K562 (cell line): ENCODE measurements around the gene MARCHF3. TPM values are rescaled to one million over a fixed set of nuclear protein-coding genes. Genes with fewer than 3 reads are reported as not detected.

Source experiments
- ATAC-seq: fragments of 200-7000 bp; cut with Tn5 transposase; 3 replicates; pipeline ENCODE4 v1.9.1; 2020; ENCODE audit warnings: moderate library complexity
- BruUV-seq: library from RNA; stranded (reverse); fragments of 400-500 nt; replicated peaks from 2 replicates; lab custom pipeline; 2021; lab: Mats Ljungman, UMichigan
- CTCF ChIA-PET: fragments of 300-600 bp; formaldehyde crosslinking; extraction: SDS; loops from one replicate; lab custom pipeline; 2021; ENCODE audit warnings: low intra/inter-chr PET ratio; lab: Yijun Ruan, JAX
- POLR2A ChIA-PET: fragments of 300-600, 350-650 bp; sonication (Branson Sonifier 250); formaldehyde crosslinking; extraction: SDS; loops from one replicate; lab custom pipeline; 2021; ENCODE audit warnings: antibody characterized with exemption, inconsistent platforms; lab: Yijun Ruan, JAX
- DNase-seq, 4 experiments: peaks; one replicate each; pipeline versions ENCODE4 v3.0.0 to v3.0.0-alpha.2; 2011 to 2018; ENCODE audit warnings: low spot score in 3 of 4, mixed read lengths in 3 of 4; ENCODE audit errors: extremely low read depth in 1 of 4
- FAIRE-seq: peaks from 2 replicates; lab custom pipeline; 2011; peaks lifted over from hg19 to GRCh38; lab: Jason Lieb, UNC
- H2AFZ ChIP-seq: 2 replicates; pipeline ENCODE4 v1.6.0; 2011; ENCODE audit warnings: low read depth, low read length, control low read depth, inconsistent platforms
- H3K27ac ChIP-seq: fragments of 200-600 bp; 3 replicates; pipeline ENCODE4 v1.8.0; 2011; ENCODE audit warnings: low read depth, mild to moderate bottlenecking, control low read depth, inconsistent platforms, low read length, moderate library complexity, mixed read lengths; ENCODE audit errors: extremely low read depth
- H3K27me3 ChIP-seq, 2 experiments: fragments of 300-600 bp in 1 of 2; 2 replicates in 1 of 2; 3 replicates in 1 of 2; pipeline versions ENCODE4 v1.6.0 to v1.8.0; 2011; ENCODE audit warnings: inconsistent platforms in 2 of 2, low read length in 2 of 2, mild to moderate bottlenecking in 1 of 2, mixed read lengths in 1 of 2, moderate library complexity in 1 of 2; ENCODE audit not compliant: control insufficient read depth in 2 of 2, insufficient read depth in 2 of 2
- H3K36me3 ChIP-seq: fragments of 300-600 bp; 3 replicates; pipeline ENCODE4 v1.8.0; 2011; ENCODE audit warnings: mild to moderate bottlenecking, low read length, inconsistent platforms; ENCODE audit not compliant: control insufficient read depth, insufficient read depth
- H3K4me1 ChIP-seq, 2 experiments: fragments of 200-600 bp in 1 of 2; replicated peaks in 1 of 2; 2 replicates in 1 of 2; 3 replicates in 1 of 2; pipeline versions ENCODE4 v1.5.1 to v1.8.0; 2011; ENCODE audit warnings: inconsistent platforms in 2 of 2, low read length in 2 of 2, mild to moderate bottlenecking in 1 of 2, mixed read lengths in 1 of 2, moderate library complexity in 1 of 2; ENCODE audit not compliant: control insufficient read depth in 2 of 2, insufficient read depth in 2 of 2
- H3K4me2 ChIP-seq: 2 replicates; pipeline ENCODE4 v1.6.1; 2011; ENCODE audit warnings: low read length, control low read depth, inconsistent platforms, mixed read lengths; ENCODE audit not compliant: insufficient read depth
- H3K4me3 ChIP-seq: fragments of 200-600 bp; sonication (generic), shearing (Covaris generic); 2 replicates; pipeline ENCODE4 v1.5.1; 2016; ENCODE audit warnings: control low read depth, inconsistent platforms
- H3K79me2 ChIP-seq: fragments of 200-600 bp; 3 replicates; pipeline ENCODE4 v1.8.0; 2011; ENCODE audit warnings: low read length, inconsistent platforms; ENCODE audit not compliant: control insufficient read depth, insufficient read depth
- H3K9ac ChIP-seq, 2 experiments: 2 replicates each; pipeline versions ENCODE4 v1.6.0 to v1.6.1; 2011; ENCODE audit warnings: low read depth in 2 of 2, low read length in 2 of 2, control low read depth in 1 of 2, inconsistent platforms in 1 of 2, mild to moderate bottlenecking in 1 of 2, mixed read lengths in 1 of 2; ENCODE audit not compliant: insufficient read depth in 1 of 2
- H3K9me1 ChIP-seq: one replicate; pipeline ENCODE4 v1.6.0; 2011; ENCODE audit warnings: inconsistent platforms, mild to moderate bottlenecking, low read length, moderate library complexity; ENCODE audit not compliant: control insufficient read depth, insufficient read depth
- H3K9me3 ChIP-seq: replicated peaks from 2 replicates; pipeline ENCODE4 v1.5.1; 2011; ENCODE audit warnings: low read depth, low read length, inconsistent platforms; ENCODE audit not compliant: control insufficient read depth, insufficient read depth
- H4K20me1 ChIP-seq: replicated peaks from 2 replicates; pipeline ENCODE4 v1.6.1; 2011; ENCODE audit warnings: low read length, inconsistent platforms, mixed read lengths; ENCODE audit not compliant: control insufficient read depth, insufficient read depth
- ATF7 ChIP-seq: fragments of 450-650 bp; IDR thresholded peaks from 2 replicates; pipeline ENCODE4 v1.7.1; 2014; ENCODE audit warnings: mild to moderate bottlenecking, moderate library complexity
- CREB1 ChIP-seq, 2 experiments: sonication (generic) in 1 of 2; formaldehyde crosslinking in 1 of 2; IDR thresholded peaks; 2 replicates each; pipeline versions ENCODE4 v1.6.1 to v1.8.0; 2012 to 2022; ENCODE audit warnings: inconsistent platforms in 1 of 2, mild to moderate bottlenecking in 1 of 2, missing genetic modification reagents in 1 of 2, moderate library complexity in 1 of 2
- CREM ChIP-seq: IDR thresholded peaks from 2 replicates; pipeline ENCODE4 v1.6.1; 2014; ENCODE audit warnings: antibody characterized with exemption, low read depth
- ERF ChIP-seq: fragments of 450-650 bp; formaldehyde crosslinking; IDR thresholded peaks from 2 replicates; pipeline ENCODE4 v1.4.0; 2020; ENCODE audit warnings: mild to moderate bottlenecking, mixed read lengths
- MEF2A ChIP-seq: IDR thresholded peaks from 2 replicates; pipeline ENCODE4 v1.6.1; 2011; ENCODE audit warnings: low read depth, mild to moderate bottlenecking, low read length, moderate library complexity; ENCODE audit not compliant: control insufficient read depth
- MTA1 ChIP-seq: fragments of 450-650 bp; IDR thresholded peaks from 2 replicates; pipeline ENCODE4 v1.6.1; 2017; ENCODE audit warnings: borderline replicate concordance
- MYNN ChIP-seq, 2 experiments: sonication (generic); formaldehyde crosslinking in 1 of 2; IDR thresholded peaks; 2 replicates each; pipeline versions ENCODE4 v1.5.0 to v1.6.1; 2016 to 2020; ENCODE audit warnings: antibody characterized with exemption in 1 of 2, missing genetic modification reagents in 1 of 2
- NFRKB ChIP-seq: fragments of 450-650 bp; IDR thresholded peaks from 2 replicates; pipeline ENCODE4 v1.6.1; 2016; ENCODE audit warnings: low read depth
- POLR2A ChIP-seq: fragments of 450-650 bp; conservative IDR thresholded peaks from 2 replicates; pipeline ENCODE4 v1.6.1; 2016
- POLR2B ChIP-seq: fragments of 450-650 bp; IDR thresholded peaks from 2 replicates; pipeline ENCODE4 v1.6.1; 2018; ENCODE audit warnings: low read depth; ENCODE audit not compliant: partially characterized antibody
- POLR2H ChIP-seq: IDR thresholded peaks from 2 replicates; pipeline ENCODE4 v1.6.1; 2016; ENCODE audit warnings: missing genetic modification characterization, low read depth, mild to moderate bottlenecking, control low read depth, missing compliant biosample characterization, moderate library complexity
- WGBS: fragments of 100-300 bp; shearing (Covaris generic); methylation state at CpG from one replicate; pipeline ENCODE4 v1.1.6; 2016; ENCODE audit warnings: low coverage, mixed read lengths; ENCODE audit not compliant: insufficient coverage; ENCODE audit errors: missing lambda C conversion rate; 5-methylcytosine and 5-hydroxymethylcytosine counted together
- in situ Hi-C: fragments of 300-500 bp; cut with MboI; formaldehyde crosslinking; loops from 4 replicates; pipeline ENCODE4 v1.15.0; 2018; ENCODE audit warnings: inconsistent platforms, mixed read lengths
- intact Hi-C: fragments of 100-400 bp; cut with micrococcal nuclease; formaldehyde crosslinking; loops from 2 replicates; pipeline ENCODE4 v1.14.2; 2022
- polyA plus RNA-seq, 8 experiments: library from polyadenylated mRNA; depleted of rRNA in 4 of 8; stranded (reverse) in 5 of 8; unstranded in 3 of 8; fragments of >200 nt; fragmentation: Nextera tagmentation in 2 of 8; fragmentation: Illumina TruSeq in 1 of 8; extraction: Ambion mirVana in 2 of 8; extraction: Trizol in 1 of 8; gene quantifications; 2 replicates each; pipeline versions ENCODE4 v1.2.1 to v1.2.3, GENCODE V29; 2011 to 2014; ENCODE audit warnings: inconsistent platforms in 1 of 8, missing spikeins in 1 of 8
- total RNA-seq, 7 experiments: library from RNA; depleted of rRNA in 6 of 7; stranded (reverse); fragments of >200 nt in 6 of 7; fragmentation: Illumina TruSeq in 2 of 7; extraction: Trizol in 2 of 7; gene quantifications; 2 replicates each; pipeline versions ENCODE4 v1.2.1 to v1.2.3, GENCODE V29; 2011 to 2021; ENCODE audit warnings: low replicate concordance in 1 of 7
- TF ChIP-seq, protein P1 (sequence below): fragments of 250-450 bp; sonication (Bioruptor Pico); IDR thresholded peaks from 2 replicates; pipeline ENCODE4 v1.6.1; 2021; ENCODE audit warnings: mild to moderate bottlenecking
- TF ChIP-seq, protein P2 (sequence below), 2 experiments: fragments of 450-650 bp in 1 of 2; sonication (generic) in 1 of 2; formaldehyde crosslinking in 1 of 2; IDR thresholded peaks in 1 of 2; conservative IDR thresholded peaks in 1 of 2; 2 replicates each; pipeline versions ENCODE4 v1.6.1 to v1.8.1; 2016 to 2023; ENCODE audit warnings: mild to moderate bottlenecking in 2 of 2, moderate library complexity in 2 of 2, inconsistent platforms in 1 of 2, missing genetic modification reagents in 1 of 2

MARCHF3 gene
- total and polyA plus RNA-seq, 9 of the 15 experiments (the other 6 are each of a cell fraction or from before 2014, with no cell fraction given): 5.6 to 37.4 (median 16.5) TPM

DNA sequence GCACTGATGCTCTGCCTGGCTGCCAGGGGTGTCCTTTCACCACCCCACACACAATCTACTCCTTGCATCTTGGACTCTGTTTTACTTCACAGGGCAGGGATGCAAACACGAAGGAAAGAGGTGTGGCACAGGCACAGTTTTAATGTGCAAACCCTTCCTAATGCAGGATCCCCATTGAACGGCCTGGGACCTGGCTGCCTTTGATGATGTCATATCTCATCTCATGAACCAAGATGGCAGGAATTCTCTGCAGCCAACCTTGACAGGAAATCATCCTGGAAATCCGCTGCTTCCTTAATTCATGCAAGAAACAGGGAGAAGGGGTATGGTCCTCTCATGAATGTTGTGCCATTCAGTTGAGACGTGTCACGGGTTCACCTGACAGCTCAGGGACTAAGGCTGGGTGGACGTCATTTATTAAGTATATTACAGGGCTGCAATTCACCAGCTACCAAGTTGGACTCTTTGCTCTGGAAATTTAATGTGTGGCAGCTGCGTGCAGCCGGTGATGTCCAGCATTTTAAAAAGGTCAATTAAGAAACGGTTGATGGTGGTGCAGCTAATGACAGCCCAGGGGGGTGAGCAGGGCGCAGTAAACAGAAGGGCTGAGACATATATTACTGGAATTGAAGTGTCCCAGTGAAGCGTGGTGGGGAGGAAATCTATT is 161.9 kb downstream of the MARCHF3 start:
- BruUV-seq: no TSS peak
- Histone ChIP-seq H2AFZ (no peak overlapping the region), H3K4me1 (peaks cover under 1 to 13% of the 10 kb centered on the region in 2 experiments; a peak in 2 of 5 replicates), H3K4me2 (no peak overlapping the region), H3K9me3 (no peaks in the 10 kb centered on the region), H3K36me3 (peaks cover 23% of the 10 kb centered on the region), H3K4me3 (no peak overlapping the region), H3K9ac (no peak overlapping the region), H3K9me1 (no peaks in the 10 kb centered on the region), H3K27me3 (no peaks in the 10 kb centered on the region), H4K20me1 (no peaks in the 10 kb centered on the region), H3K79me2 (no peaks in the 10 kb centered on the region), H3K27ac (no peak overlapping the region)
- TF ChIP-seq MYNN (IDR thresholded peaks at IDR 0.05) (peak; percentile 41; the same call in 1 of the 2 replicates), MYNN (CRISPR knock-in tag; IDR thresholded peaks at IDR 0.05) (no peak), CREM (peak; percentile 62), POLR2H (tag) (peak; percentile 32; the same call in 1 of the 2 replicates), ATF7 (peak; percentile 67; the same call in 1 of the 2 replicates), NFRKB (no peak), POLR2B (peak; percentile 39), CREB1 (IDR thresholded peaks at IDR 0.05) (no peak), CREB1 (CRISPR knock-in tag; IDR thresholded peaks at IDR 0.05) (0 out of 2 replicates have a peak, but pooled peaks have one; percentile 11), MTA1 (peak; percentile 35; the same call in 1 of the 2 replicates), POLR2A (0 out of 2 replicates have a peak, but pooled peaks have one; percentile 36), ERF (0 out of 2 replicates have a peak, but pooled peaks have one; percentile 26), MEF2A (no peak)
- TF ChIP-seq, protein P1, sequence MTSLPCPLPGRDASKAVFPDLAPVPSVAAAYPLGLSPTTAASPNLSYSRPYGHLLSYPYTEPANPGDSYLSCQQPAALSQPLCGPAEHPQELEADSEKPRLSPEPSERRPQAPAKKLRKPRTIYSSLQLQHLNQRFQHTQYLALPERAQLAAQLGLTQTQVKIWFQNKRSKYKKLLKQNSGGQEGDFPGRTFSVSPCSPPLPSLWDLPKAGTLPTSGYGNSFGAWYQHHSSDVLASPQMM (CRISPR knock-in tag): no peak
- TF ChIP-seq, protein P2, sequence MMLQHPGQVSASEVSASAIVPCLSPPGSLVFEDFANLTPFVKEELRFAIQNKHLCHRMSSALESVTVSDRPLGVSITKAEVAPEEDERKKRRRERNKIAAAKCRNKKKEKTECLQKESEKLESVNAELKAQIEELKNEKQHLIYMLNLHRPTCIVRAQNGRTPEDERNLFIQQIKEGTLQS (IDR thresholded peaks at IDR 0.05): peak; percentile 79
- TF ChIP-seq, protein P2 (CRISPR knock-in tag; conservative IDR thresholded peaks at IDR 0.05): no peak
- ChIA-PET POLR2A (interaction anchor here (1.2 kb wide), 1 partner anchor 15 kb away, joined by 4 read pairs; no protein-coding TSS in a partner anchor), CTCF (no interaction called here)
- intact Hi-C loops: no loop called here
- WGBS: 74% methylated on average over 11 of the region's 11 CpGs
- no peak for FAIRE-seq
- no peak for DNase-seq
- no peak for ATAC-seq
- in situ Hi-C loops: no loop called here
